Stimulated activated memory B cell treated with anti-CD40 and anti-IgM and Interleukin-4, amounts not matched to agents 10 μg/mL and 1 μg/mL and 100 μg/mL, for 72 hours (primary cell): ENCODE measurements around the gene COL8A1.

ENCODE experiments used
- ATAC-seq: fragments of 150-1000 bp; cut with Tn5 transposase; 2 replicates; pipeline ENCODE4 v1.10.0; 2021
- H3K27ac Mint-ChIP-seq: one replicate; pipeline ENCODE4 v1.8.0; 2022; ENCODE audit warnings: mild to moderate bottlenecking, mixed read lengths
- H3K27me3 Mint-ChIP-seq: one replicate; pipeline ENCODE4 v1.8.0; 2022; ENCODE audit warnings: mixed read lengths
- H3K36me3 Mint-ChIP-seq: one replicate; pipeline ENCODE4 v1.8.0; 2022; ENCODE audit warnings: mixed read lengths
- H3K4me1 Mint-ChIP-seq: one replicate; pipeline ENCODE4 v1.8.0; 2022; ENCODE audit warnings: mixed read lengths
- H3K4me3 Mint-ChIP-seq: one replicate; pipeline ENCODE4 v1.8.0; 2022; ENCODE audit warnings: mild to moderate bottlenecking, moderate library complexity, mixed read lengths
- H3K9me3 Mint-ChIP-seq: one replicate; pipeline ENCODE4 v1.8.0; 2022; ENCODE audit warnings: mixed read lengths

COL8A1 gene

DNA sequence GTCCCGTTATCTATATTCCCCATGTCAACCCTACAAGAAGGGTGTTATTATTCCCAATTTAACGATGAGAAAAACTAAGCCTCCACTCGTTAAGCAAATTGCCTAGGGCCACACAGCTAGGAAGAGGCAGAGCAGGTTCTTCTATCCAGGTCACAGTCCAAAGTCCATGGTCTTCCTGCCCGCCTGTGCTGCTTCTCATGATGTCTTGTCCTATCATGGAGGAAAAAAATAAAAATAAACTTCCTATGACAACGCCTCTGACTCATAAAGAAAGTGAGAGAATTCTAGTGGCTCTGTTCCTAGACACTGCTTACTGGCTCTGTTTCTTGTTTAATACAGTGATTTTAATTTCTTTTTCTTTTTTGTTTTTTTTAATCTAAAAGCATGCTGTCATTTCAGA lies 9.7 kb downstream of the COL8A1 start:
- no peaks in the 10 kb centered on the region for H3K4me1 Mint-ChIP-seq

GRCh38 chr3:99648516-99648915 lies 10.1 kb downstream of the COL8A1 start:
- Mint-ChIP-seq H3K4me3 (no peak overlapping the region), H3K4me1 (no peaks in the 10 kb centered on the region), H3K36me3 (no peaks in the 10 kb centered on the region), H3K27me3 (no peaks in the 10 kb centered on the region), H3K9me3 (no peaks in the 10 kb centered on the region), H3K27ac (no peak overlapping the region)
- ATAC-seq: no peak

More for the DNA sequence above, 9.7 kb downstream of the COL8A1 start:
- ATAC-seq: no peak
- Mint-ChIP-seq H3K27me3 (no peaks in the 10 kb centered on the region), H3K36me3 (no peaks in the 10 kb centered on the region), H3K9me3 (no peaks in the 10 kb centered on the region), H3K27ac (no peak overlapping the region), H3K4me3 (no peak overlapping the region)

DNA sequence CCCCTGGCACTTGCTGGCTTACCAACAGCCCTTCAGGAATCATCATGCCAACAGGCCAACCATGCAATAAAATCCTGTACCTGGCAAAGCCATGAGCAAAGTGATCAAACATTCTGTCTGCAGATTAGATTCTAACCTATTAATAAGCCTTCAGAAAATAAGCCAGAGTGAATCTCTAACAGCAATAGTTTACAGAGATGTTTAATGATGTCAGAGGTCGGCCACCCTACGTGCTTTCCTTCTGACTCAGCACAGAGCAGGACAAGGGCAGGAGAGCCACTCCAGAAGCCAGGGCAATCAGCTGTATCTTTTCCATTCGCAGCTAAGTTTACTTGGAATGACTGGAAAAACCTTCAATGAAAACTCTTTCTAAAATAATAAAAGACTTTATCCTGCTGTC lies 13.1 kb downstream of the COL8A1 start:
- no peak overlapping the region for H3K27ac Mint-ChIP-seq
- no peaks in the 10 kb centered on the region for H3K4me1 Mint-ChIP-seq
- no peak overlapping the region for H3K4me3 Mint-ChIP-seq
- no peaks in the 10 kb centered on the region for H3K27me3 Mint-ChIP-seq
- ATAC-seq: no peak
- no peaks in the 10 kb centered on the region for H3K36me3 Mint-ChIP-seq
- no peaks in the 10 kb centered on the region for H3K9me3 Mint-ChIP-seq

DNA sequence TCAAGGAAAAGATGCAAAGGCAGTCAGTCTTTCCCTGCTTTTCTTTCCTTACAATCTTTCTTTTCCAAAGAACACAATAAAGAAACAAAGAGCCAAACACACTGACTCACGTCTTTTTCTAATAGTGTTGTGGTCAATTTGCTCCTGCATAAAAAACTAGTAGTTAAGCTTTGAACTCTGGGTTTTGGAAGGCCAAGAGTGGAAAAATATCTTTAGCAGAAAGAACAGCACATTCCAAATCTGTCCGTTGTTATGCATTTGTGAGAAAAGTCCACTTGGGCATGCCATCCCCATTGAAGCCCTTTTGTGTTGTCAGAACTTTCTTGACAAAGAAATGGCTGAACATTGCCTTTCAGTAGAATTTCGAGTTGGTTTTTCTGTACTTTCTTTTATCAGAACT lies 18.2 kb downstream of the COL8A1 start:
- Mint-ChIP-seq H3K4me1 (no peaks in the 10 kb centered on the region), H3K4me3 (no peak overlapping the region), H3K27ac (no peak overlapping the region), H3K36me3 (no peaks in the 10 kb centered on the region), H3K9me3 (no peaks in the 10 kb centered on the region), H3K27me3 (no peaks in the 10 kb centered on the region)
- ATAC-seq: no peak

DNA sequence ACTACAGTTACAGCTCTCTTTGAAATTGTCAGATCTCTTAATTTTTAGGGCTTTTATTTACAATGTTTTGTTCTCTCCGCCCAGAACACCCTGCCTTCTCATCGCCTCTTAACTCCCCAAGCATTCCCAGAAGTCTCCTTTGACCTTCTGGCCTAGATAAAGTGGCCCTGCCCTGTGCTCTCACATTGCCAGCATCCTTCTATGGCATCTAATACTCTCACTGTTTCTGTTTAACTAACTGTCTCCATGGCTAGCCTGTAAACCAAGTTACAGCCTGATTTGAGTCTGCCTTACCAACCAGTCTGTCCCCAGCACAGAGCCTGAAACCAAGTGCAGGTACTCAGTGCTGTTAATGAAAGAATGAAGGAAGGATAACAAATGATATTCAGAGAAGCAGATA lies 19.9 kb downstream of the COL8A1 start:
- Mint-ChIP-seq H3K9me3 (no peaks in the 10 kb centered on the region), H3K4me3 (no peak overlapping the region), H3K4me1 (no peaks in the 10 kb centered on the region), H3K36me3 (no peaks in the 10 kb centered on the region), H3K27me3 (no peaks in the 10 kb centered on the region), H3K27ac (no peak overlapping the region)
- ATAC-seq: no peak

GRCh38 chr3:99659032-99659431 lies 20.6 kb downstream of the COL8A1 start:
- Mint-ChIP-seq H3K4me1 (no peaks in the 10 kb centered on the region), H3K36me3 (no peaks in the 10 kb centered on the region), H3K27me3 (no peaks in the 10 kb centered on the region), H3K27ac (no peak overlapping the region), H3K4me3 (no peak overlapping the region), H3K9me3 (no peaks in the 10 kb centered on the region)
- ATAC-seq: no peak

DNA sequence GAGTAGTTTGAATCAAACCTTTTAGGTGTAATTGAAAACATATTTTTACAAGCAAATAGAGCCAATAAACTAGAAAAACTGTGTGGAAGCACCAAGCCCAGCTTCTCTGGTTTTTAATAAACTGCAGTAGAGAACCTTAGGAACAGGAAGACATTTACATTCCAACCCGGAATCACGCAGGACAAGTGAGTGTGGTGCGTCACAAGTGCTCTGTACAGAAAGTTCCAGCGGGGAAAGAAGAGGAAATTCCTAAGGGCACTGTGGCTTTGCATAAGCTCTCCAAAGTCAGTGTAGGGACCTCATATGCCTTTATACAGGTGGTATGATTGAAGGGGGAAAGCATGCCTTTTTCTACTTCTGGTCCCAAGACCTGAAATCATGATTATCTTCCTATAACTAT lies 21.6 kb downstream of the COL8A1 start:
- Mint-ChIP-seq H3K4me1 (no peaks in the 10 kb centered on the region), H3K36me3 (no peaks in the 10 kb centered on the region)

DNA sequence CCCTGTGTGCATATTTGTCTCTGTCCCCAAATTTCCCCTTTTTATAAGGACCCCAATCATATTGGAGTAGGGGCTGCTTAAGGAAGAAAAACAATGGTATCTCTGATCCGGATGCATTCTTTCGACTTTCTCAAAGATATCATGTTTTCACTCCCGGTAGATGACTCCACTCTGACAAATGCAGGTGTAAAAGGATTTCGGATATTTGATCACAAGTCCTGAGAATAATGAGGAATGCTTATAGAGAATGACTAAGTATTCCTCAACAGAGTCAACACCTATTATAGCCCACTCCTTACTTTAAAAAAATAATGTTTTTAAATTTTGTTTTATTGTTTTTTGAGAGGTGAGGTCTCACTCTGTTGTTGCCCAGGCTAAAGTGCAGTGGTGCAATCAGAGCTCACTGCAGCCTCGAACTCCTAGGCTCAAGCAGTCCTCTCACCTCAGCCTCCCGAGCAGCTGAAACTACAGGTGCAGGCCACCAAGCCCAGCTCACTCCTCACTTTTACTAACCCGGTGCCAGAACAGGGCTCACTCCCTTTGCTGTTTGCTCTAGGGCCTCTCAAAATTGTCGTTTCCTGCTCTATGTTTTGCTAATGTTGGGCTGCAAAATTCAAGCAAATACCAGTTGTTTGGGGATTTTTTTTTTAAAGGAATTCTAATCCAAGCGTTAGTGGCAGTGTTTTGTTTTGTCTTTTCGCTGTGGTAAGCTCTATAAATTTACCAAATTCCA lies 24.6 kb downstream of the COL8A1 start:
- no peaks in the 10 kb centered on the region for H3K4me1 Mint-ChIP-seq
- H3K27ac Mint-ChIP-seq: no peak overlapping the region
- no peak for ATAC-seq
- H3K27me3 Mint-ChIP-seq: peaks cover 9% of the 10 kb centered on the region
- H3K4me3 Mint-ChIP-seq: no peak overlapping the region
- H3K9me3 Mint-ChIP-seq: no peaks in the 10 kb centered on the region
- H3K36me3 Mint-ChIP-seq: no peaks in the 10 kb centered on the region

More for the DNA sequence above, 21.6 kb downstream of the COL8A1 start:
- H3K9me3 Mint-ChIP-seq: no peaks in the 10 kb centered on the region
- H3K27me3 Mint-ChIP-seq: peaks cover 4% of the 10 kb centered on the region
- H3K27ac Mint-ChIP-seq: no peak overlapping the region
- no peak overlapping the region for H3K4me3 Mint-ChIP-seq
- no peak for ATAC-seq

DNA sequence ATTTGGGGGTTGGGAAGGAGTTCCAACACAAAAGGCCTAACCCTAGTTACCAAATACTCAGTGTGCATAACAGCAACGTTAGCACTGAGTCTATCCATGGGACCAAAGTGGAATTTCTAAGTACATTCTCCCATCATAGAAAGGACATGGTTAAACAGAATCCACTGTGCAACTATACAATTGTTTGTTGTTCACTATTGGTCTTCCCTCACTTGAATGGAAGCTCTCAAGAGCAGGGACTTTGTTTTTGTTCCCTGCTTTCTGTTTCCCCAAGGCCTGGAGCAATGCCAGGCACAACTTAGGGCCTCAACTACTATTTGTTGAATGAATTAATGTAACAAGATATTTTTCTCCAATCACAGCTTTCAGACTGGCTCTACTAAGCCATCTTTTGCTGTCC lies 25.6 kb downstream of the COL8A1 start:
- Mint-ChIP-seq H3K27me3 (peaks cover 9% of the 10 kb centered on the region), H3K4me3 (no peak overlapping the region), H3K4me1 (no peaks in the 10 kb centered on the region), H3K9me3 (no peaks in the 10 kb centered on the region), H3K36me3 (no peaks in the 10 kb centered on the region), H3K27ac (no peak overlapping the region)
- ATAC-seq: no peak

GRCh38 chr3:99665017-99665416 lies 26.6 kb downstream of the COL8A1 start:
- Mint-ChIP-seq H3K9me3 (no peaks in the 10 kb centered on the region), H3K4me3 (no peak overlapping the region), H3K36me3 (no peaks in the 10 kb centered on the region), H3K4me1 (no peaks in the 10 kb centered on the region), H3K27me3 (peaks cover 9% of the 10 kb centered on the region), H3K27ac (no peak overlapping the region)
- ATAC-seq: no peak

GRCh38 chr3:99666201-99666600 lies 27.8 kb downstream of the COL8A1 start:
- no peak overlapping the region for H3K27ac Mint-ChIP-seq
- no peak for ATAC-seq
- no peak overlapping the region for H3K4me3 Mint-ChIP-seq
- H3K4me1 Mint-ChIP-seq: no peaks in the 10 kb centered on the region
- no peaks in the 10 kb centered on the region for H3K9me3 Mint-ChIP-seq
- H3K27me3 Mint-ChIP-seq: peaks cover 9% of the 10 kb centered on the region
- H3K36me3 Mint-ChIP-seq: no peaks in the 10 kb centered on the region

DNA sequence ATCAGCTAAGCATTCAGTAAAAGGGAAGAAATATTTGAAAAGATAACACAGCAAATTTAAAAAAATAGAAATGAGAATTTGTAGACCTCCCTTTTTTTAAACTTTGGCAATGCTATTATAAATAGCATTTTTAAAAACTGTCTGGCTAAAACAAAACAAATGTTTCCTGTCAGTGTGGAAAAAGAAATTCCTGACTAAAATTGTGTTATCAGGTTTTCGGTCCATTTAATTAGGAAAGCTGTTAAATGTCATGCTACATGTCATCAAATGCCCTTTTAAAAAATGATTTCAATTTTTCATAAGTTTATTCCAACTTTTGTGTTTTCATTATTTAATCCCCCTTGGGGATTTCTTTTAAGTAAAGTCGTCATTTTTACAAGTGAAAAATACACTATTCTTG lies 29.6 kb downstream of the COL8A1 start:
- no peaks in the 10 kb centered on the region for H3K36me3 Mint-ChIP-seq
- no peak for ATAC-seq
- no peak overlapping the region for H3K4me3 Mint-ChIP-seq
- H3K4me1 Mint-ChIP-seq: no peaks in the 10 kb centered on the region
- H3K27ac Mint-ChIP-seq: no peak overlapping the region
- no peaks in the 10 kb centered on the region for H3K9me3 Mint-ChIP-seq
- peaks cover 9% of the 10 kb centered on the region for H3K27me3 Mint-ChIP-seq

- no peaks in the 10 kb centered on the region for H3K9me3 Mint-ChIP-seq
- no peak for ATAC-seq
- H3K36me3 Mint-ChIP-seq: no peaks in the 10 kb centered on the region
- no peak overlapping the region for H3K4me3 Mint-ChIP-seq
- no peaks in the 10 kb centered on the region for H3K4me1 Mint-ChIP-seq
- H3K27me3 Mint-ChIP-seq: peaks cover 4% of the 10 kb centered on the region
- H3K27ac Mint-ChIP-seq: no peak overlapping the region
These were observed 31.6 kb downstream of the COL8A1 start for GRCh38 chr3:99669879-99670555.

GRCh38 chr3:99670556-99670950 lies 32.2 kb downstream of the COL8A1 start:
- Mint-ChIP-seq H3K36me3 (no peaks in the 10 kb centered on the region), H3K27ac (no peak overlapping the region), H3K4me1 (no peaks in the 10 kb centered on the region), H3K27me3 (no peaks in the 10 kb centered on the region), H3K9me3 (no peaks in the 10 kb centered on the region), H3K4me3 (no peak overlapping the region)
- ATAC-seq: no peak

GRCh38 chr3:99674086-99674789 lies 35.8 kb downstream of the COL8A1 start:
- H3K27ac Mint-ChIP-seq: no peak overlapping the region
- H3K9me3 Mint-ChIP-seq: no peaks in the 10 kb centered on the region
- no peaks in the 10 kb centered on the region for H3K4me1 Mint-ChIP-seq
- no peaks in the 10 kb centered on the region for H3K36me3 Mint-ChIP-seq
- H3K27me3 Mint-ChIP-seq: no peaks in the 10 kb centered on the region
- no peak for ATAC-seq
- H3K4me3 Mint-ChIP-seq: no peak overlapping the region

- H3K4me1 Mint-ChIP-seq: no peaks in the 10 kb centered on the region
- no peaks in the 10 kb centered on the region for H3K27me3 Mint-ChIP-seq
- H3K27ac Mint-ChIP-seq: no peak overlapping the region
- H3K36me3 Mint-ChIP-seq: no peaks in the 10 kb centered on the region
- ATAC-seq: no peak
- no peaks in the 10 kb centered on the region for H3K9me3 Mint-ChIP-seq
- no peak overlapping the region for H3K4me3 Mint-ChIP-seq
These were observed 39.6 kb downstream of the COL8A1 start for GRCh38 chr3:99678023-99678422.
